GM19238 (cell line): ENCODE results near the gene FGD5.

ENCODE experiments used
- DNase-seq: peaks from one replicate; pipeline ENCODE4 v3.0.0; 2011; ENCODE audit warnings: low spot score; ENCODE audit not compliant: insufficient read length

Gene FGD5

GRCh38 chr3:14787630-14788029 is 31.1 kb upstream of the FGD5 start:
- no peak for DNase-seq

GRCh38 chr3:14788644-14789043 is 30.1 kb upstream of the FGD5 start:
- DNase-seq: no peak

GRCh38 chr3:14789221-14789620 is 29.5 kb upstream of the FGD5 start:
- DNase-seq: no peak

GRCh38 chr3:14789640-14790285 is 29.0 kb upstream of the FGD5 start:
- no peak for DNase-seq

GRCh38 chr3:14791343-14791945 is 27.3 kb upstream of the FGD5 start:
- peak; percentile 41 for DNase-seq

GRCh38 chr3:14792691-14793121 is 26.1 kb upstream of the FGD5 start:
- no peak for DNase-seq

- no peak for DNase-seq
Observed at GRCh38 chr3:14793126-14793857, 25.5 kb upstream of the FGD5 start.

- no peak for DNase-seq
Observed at GRCh38 chr3:14793858-14794234, 24.9 kb upstream of the FGD5 start.

- DNase-seq: no peak
Observed at GRCh38 chr3:14794435-14794834, 24.3 kb upstream of the FGD5 start.

GRCh38 chr3:14795996-14796395 is 22.8 kb upstream of the FGD5 start:
- no peak for DNase-seq

GRCh38 chr3:14796403-14797077 is 22.2 kb upstream of the FGD5 start:
- no peak for DNase-seq

- DNase-seq: no peak
Observed at GRCh38 chr3:14797731-14798130, 21.0 kb upstream of the FGD5 start.

GRCh38 chr3:14798231-14798630 is 20.5 kb upstream of the FGD5 start:
- no peak for DNase-seq

- DNase-seq: no peak
Observed at GRCh38 chr3:14799146-14799545, 19.6 kb upstream of the FGD5 start.

GRCh38 chr3:14801031-14801430 is 17.7 kb upstream of the FGD5 start:
- DNase-seq: no peak

GRCh38 chr3:14801668-14802380 is 16.9 kb upstream of the FGD5 start:
- DNase-seq: no peak

GRCh38 chr3:14802381-14802731 is 16.4 kb upstream of the FGD5 start:
- DNase-seq: no peak

- DNase-seq: no peak
Observed at GRCh38 chr3:14803101-14803980, 15.4 kb upstream of the FGD5 start.

GRCh38 chr3:14803981-14804834 is 14.6 kb upstream of the FGD5 start:
- no peak for DNase-seq
